ENCODE measurements around the gene MEG3. TPM values are rescaled to one million over a fixed set of nuclear protein-coding genes. Genes with fewer than 3 reads are reported as not detected.

The MEG3 gene
- total and polyA plus RNA-seq, 2 of the 8 experiments (the other 6 are each of a cell fraction or from before 2014, with no cell fraction given) = 0.17 to 1.1 TPM

DNA sequence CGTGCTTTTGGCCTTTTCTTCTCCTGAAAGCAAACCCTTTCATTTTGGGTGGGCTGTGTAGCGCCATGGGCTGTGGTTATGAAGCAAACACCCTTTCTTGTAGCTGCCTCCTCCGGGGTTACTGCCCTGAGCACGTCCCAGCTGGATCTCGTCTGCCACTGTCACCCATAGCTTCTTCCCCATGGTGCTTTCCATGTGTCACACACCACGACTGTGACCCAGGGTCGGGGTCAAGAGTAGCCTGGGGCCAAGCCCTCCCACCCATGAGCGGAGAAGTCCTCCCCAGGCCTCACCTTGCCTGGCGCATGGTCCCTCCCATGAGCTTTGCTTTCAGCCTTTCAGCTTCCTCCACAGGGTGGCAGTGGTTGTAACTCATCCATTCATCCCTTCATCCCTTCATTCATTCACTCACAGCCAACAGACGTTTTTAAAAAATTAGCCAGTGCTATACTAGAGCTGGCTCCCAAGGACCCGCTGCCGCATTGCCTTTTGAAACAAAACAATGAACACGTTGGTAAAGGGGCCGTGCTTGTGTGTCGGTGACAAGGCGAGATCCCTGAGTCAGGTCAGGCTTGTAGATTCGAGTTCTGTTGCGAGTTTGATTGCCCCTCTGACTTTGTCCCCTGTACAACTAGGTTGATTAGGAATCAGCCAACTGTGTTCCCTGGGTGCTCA, 29.5 kb downstream of the MEG3 start:
- no peak overlapping the region for H3K4me2 ChIP-seq (ENCODE audit: insufficient read depth in 1 of 2, low read depth in 2 of 2, low read length in 2 of 2)
- no peaks in the 10 kb centered on the region for H3K36me3 ChIP-seq (ENCODE audit: control insufficient read depth in 2 of 4, insufficient read depth in 4 of 4, low read length in 3 of 4)
- 0 out of 2 replicates have a peak overlapping the region, but pooled peaks have one; percentile 48 for H2BK20ac ChIP-seq (ENCODE audit: low read length)
- H3K9me3 ChIP-seq (ENCODE audit: insufficient read depth in 2 of 2, low read depth in 1 of 2, low read length in 1 of 2) = no peaks in the 10 kb centered on the region; a peak in 1 of 4 replicates
- no peaks in the 10 kb centered on the region for H3K27me3 ChIP-seq (replicated peaks in 1 of 4; ENCODE audit: control insufficient read depth in 3 of 4, extremely low read depth in 1 of 4, insufficient read depth in 3 of 4, low read length in 3 of 4)
- H4K20me1 ChIP-seq (replicated peaks in 1 of 2; ENCODE audit: control insufficient read depth in 1 of 2, insufficient read depth in 2 of 2, low read length in 2 of 2) = no peaks in the 10 kb centered on the region
- TF ChIP-seq RAD21 (IDR thresholded peaks at IDR 0.05 in 1 of 2, conservative IDR thresholded peaks at IDR 0.05 in 1 of 2; ENCODE audit: low read depth in 2 of 2, low read length in 2 of 2) (peak in 1 of 2 experiments; percentile 26; a peak in 3 of 4 replicates), TBP (IDR thresholded peaks at IDR 0.05; ENCODE audit: low read depth, low read length) (no peak), BRCA1 (IDR thresholded peaks at IDR 0.05; ENCODE audit: low read depth, low read length) (no peak), SIX5 (IDR thresholded peaks at IDR 0.05; ENCODE audit: low read depth, low read length) (no peak), RBBP5 (IDR thresholded peaks at IDR 0.05; ENCODE audit: borderline replicate concordance, low read depth, low read length) (no peak), TAF1 (IDR thresholded peaks at IDR 0.05; ENCODE audit: low read depth, low read length) (no peak)
- TF ChIP-seq, protein P1, sequence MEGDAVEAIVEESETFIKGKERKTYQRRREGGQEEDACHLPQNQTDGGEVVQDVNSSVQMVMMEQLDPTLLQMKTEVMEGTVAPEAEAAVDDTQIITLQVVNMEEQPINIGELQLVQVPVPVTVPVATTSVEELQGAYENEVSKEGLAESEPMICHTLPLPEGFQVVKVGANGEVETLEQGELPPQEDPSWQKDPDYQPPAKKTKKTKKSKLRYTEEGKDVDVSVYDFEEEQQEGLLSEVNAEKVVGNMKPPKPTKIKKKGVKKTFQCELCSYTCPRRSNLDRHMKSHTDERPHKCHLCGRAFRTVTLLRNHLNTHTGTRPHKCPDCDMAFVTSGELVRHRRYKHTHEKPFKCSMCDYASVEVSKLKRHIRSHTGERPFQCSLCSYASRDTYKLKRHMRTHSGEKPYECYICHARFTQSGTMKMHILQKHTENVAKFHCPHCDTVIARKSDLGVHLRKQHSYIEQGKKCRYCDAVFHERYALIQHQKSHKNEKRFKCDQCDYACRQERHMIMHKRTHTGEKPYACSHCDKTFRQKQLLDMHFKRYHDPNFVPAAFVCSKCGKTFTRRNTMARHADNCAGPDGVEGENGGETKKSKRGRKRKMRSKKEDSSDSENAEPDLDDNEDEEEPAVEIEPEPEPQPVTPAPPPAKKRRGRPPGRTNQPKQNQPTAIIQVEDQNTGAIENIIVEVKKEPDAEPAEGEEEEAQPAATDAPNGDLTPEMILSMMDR (IDR thresholded peaks at IDR 0.05; ENCODE audit: control extremely low read depth in 1 of 3, insufficient read depth in 1 of 3, low read depth in 1 of 3, low read length in 3 of 3) = peak; percentile 10 to 38 (median 35); a peak in 2 of 4 replicates
- no peaks in the 10 kb centered on the region for H3K79me2 ChIP-seq (ENCODE audit: control insufficient read depth in 1 of 2, insufficient read depth in 2 of 2, low read length in 2 of 2)
- H3K27ac ChIP-seq (ENCODE audit: low read depth, low read length) = no peak overlapping the region
- 80% methylated on average over 16 of the region's 18 CpGs; no CpG with 5 or more reads in 1 of the 2 experiments for WGBS, 2 experiments (ENCODE audit: extremely low coverage in 1 of 2, insufficient coverage in 1 of 2, insufficient read length in 1 of 2, insufficient replicate concordance in 2 of 2, low coverage in 1 of 2, low lambda C conversion rate in 2 of 2, missing lambda C conversion rate in 1 of 2)
- no peak overlapping the region for H2AK5ac ChIP-seq (ENCODE audit: low read depth, low read length)
- H3K4me1 ChIP-seq (replicated peaks in 1 of 4; ENCODE audit: control insufficient read depth in 3 of 4, insufficient read depth in 4 of 4, low read length in 3 of 4) = no peaks in the 10 kb centered on the region
- H2BK15ac ChIP-seq (ENCODE audit: low read length) = no peak overlapping the region
- no peak overlapping the region for H2AFZ ChIP-seq (ENCODE audit: low read length)
- H3K23me2 ChIP-seq (ENCODE audit: low read depth, low read length) = no peaks in the 10 kb centered on the region
- H2BK12ac ChIP-seq (ENCODE audit: low read depth, low read length) = no peak overlapping the region
- no peak overlapping the region for H2BK120ac ChIP-seq (replicated peaks; ENCODE audit: low read depth, low read length)
- H3K14ac ChIP-seq (ENCODE audit: insufficient read length) = no peak overlapping the region
- H3K79me1 ChIP-seq (ENCODE audit: low read depth, low read length) = no peaks in the 10 kb centered on the region
- ChIA-PET POLR2A (ENCODE audit: partially characterized antibody) (interaction anchor here (0.7 kb wide), 1 partner anchor 16 kb away, joined by 3 read pairs; no protein-coding TSS in a partner anchor), CTCF (ENCODE audit: partially characterized antibody) (interaction anchor here (0.6 to 9.5 kb wide), 8 partner anchors 9 to 438 kb away, joined by 3 to 70 read pairs (median 4); partner anchors contain the start of gene RTL1)
- H2BK5ac ChIP-seq (ENCODE audit: low read depth, low read length) = no peak overlapping the region
- H4K5ac ChIP-seq (ENCODE audit: insufficient read length, low read depth, low read length) = no peak overlapping the region
- H3K18ac ChIP-seq (ENCODE audit: extremely low read depth, low read length) = no peak overlapping the region
- no peak overlapping the region for H3K9ac ChIP-seq (replicated peaks in 1 of 4; ENCODE audit: extremely low read depth in 1 of 4, low read depth in 3 of 4, low read length in 3 of 4)
- DNase-seq (ENCODE audit: low read depth in 1 of 2, low spot score in 2 of 2) (no peak), FAIRE-seq (no peak)
- no peak overlapping the region for H3K56ac ChIP-seq (replicated peaks; ENCODE audit: insufficient read length, low read depth, low read length)
- no peak overlapping the region for H3K4me3 ChIP-seq (ENCODE audit: extremely low read depth in 1 of 4, insufficient read depth in 2 of 4, low read depth in 3 of 4, low read length in 4 of 4)
- H4K8ac ChIP-seq (ENCODE audit: extremely low read depth, insufficient read depth, low read length) = no peak overlapping the region
- H4K91ac ChIP-seq (replicated peaks; ENCODE audit: insufficient read length, low read length) = no peak overlapping the region
- no peak overlapping the region for H3K4ac ChIP-seq (replicated peaks; ENCODE audit: insufficient read length, low read depth, low read length)
- H3K23ac ChIP-seq (ENCODE audit: insufficient read length) = no peak overlapping the region

Data from H1 (cell line).